GM23338 (cell line): ENCODE measurements around the gene STIM2.

Experiments used
- EZH2 ChIP-seq: fragments of 200-600 bp; sonication (generic); IDR thresholded peaks from one replicate; pipeline ENCODE4 v1.8.0; 2017; ENCODE audit warnings: antibody characterized with exemption, mild to moderate bottlenecking, low read depth; ENCODE audit not compliant: unreplicated experiment
- EZH2phosphoT487 ChIP-seq: fragments of 200-600 bp; sonication (generic); IDR thresholded peaks from one replicate; pipeline ENCODE4 v1.8.1; 2018; ENCODE audit warnings: antibody characterized with exemption; ENCODE audit not compliant: unreplicated experiment
- JUNB ChIP-seq: IDR thresholded peaks from one replicate; pipeline ENCODE4 v1.6.1; 2016; ENCODE audit warnings: antibody characterized with exemption; ENCODE audit not compliant: unreplicated experiment
- NANOG ChIP-seq: IDR thresholded peaks from 2 replicates; pipeline ENCODE4 v1.6.1; 2016; ENCODE audit warnings: antibody characterized with exemption, borderline replicate concordance
- POLR2AphosphoS5 ChIP-seq: IDR thresholded peaks from 2 replicates; pipeline ENCODE4 v1.6.1; 2016; ENCODE audit warnings: antibody characterized with exemption, low read depth
- ZNF331 ChIP-seq: fragments of 250-450 bp; sonication (Bioruptor Pico); IDR thresholded peaks from 2 replicates; pipeline ENCODE4 v1.5.0; 2020; ENCODE audit warnings: low read depth, mild to moderate bottlenecking, moderate library complexity
- TF ChIP-seq, protein P1 (sequence below), 2 experiments: fragments of 200-600 bp in 1 of 2; sonication (generic) in 1 of 2; conservative IDR thresholded peaks; 2 replicates each; pipeline versions ENCODE4 v1.5.1 to v1.6.1; 2016 to 2017; ENCODE audit warnings: antibody characterized with exemption in 2 of 2, low read depth in 2 of 2, mild to moderate bottlenecking in 2 of 2, moderate library complexity in 1 of 2
- TF ChIP-seq, protein P2 (sequence below): IDR thresholded peaks from 2 replicates; pipeline ENCODE4 v1.6.1; 2016; ENCODE audit warnings: antibody characterized with exemption
- TF ChIP-seq, protein P3 (sequence below): IDR thresholded peaks from one replicate; pipeline ENCODE4 v1.6.1; 2018; ENCODE audit warnings: antibody characterized with exemption; ENCODE audit not compliant: unreplicated experiment

DNA sequence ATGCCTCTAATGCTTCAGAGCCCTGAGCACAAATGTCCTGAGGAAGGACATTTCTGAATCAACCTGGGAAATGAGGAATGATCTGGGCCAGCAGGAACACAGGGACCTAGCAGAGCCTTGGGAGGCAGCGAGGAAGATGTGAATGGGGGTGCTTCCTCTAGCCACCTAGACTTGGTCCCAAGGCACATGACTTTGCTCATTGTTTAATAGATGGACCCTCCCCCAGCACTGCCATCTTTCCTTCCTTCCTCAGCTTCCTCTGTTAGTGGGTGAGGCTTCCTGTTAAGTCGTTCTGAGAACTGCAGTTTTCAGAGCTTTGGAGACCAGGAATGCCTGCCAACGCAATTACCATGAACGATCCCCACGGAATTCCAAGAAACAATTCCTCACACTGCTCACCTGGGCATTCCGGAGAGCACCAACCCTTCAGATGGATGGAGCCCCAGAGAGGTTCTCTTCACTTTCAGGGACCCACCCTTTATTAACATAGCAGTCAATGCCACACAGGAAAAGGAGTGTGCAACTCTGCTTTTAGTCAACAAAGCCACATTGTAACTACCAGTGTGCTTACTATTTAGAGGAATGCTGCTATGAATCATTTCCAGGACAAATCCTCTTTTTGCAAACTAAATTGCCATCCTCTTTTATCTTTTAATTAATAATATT lies 48.5 kb upstream of the STIM2 start:
- TF ChIP-seq EZH2phosphoT487 (no peak), ZNF331 (CRISPR knock-in tag) (no peak), POLR2AphosphoS5 (no peak), NANOG (no peak), EZH2 (no peak), JUNB (no peak)
- TF ChIP-seq, protein P1, sequence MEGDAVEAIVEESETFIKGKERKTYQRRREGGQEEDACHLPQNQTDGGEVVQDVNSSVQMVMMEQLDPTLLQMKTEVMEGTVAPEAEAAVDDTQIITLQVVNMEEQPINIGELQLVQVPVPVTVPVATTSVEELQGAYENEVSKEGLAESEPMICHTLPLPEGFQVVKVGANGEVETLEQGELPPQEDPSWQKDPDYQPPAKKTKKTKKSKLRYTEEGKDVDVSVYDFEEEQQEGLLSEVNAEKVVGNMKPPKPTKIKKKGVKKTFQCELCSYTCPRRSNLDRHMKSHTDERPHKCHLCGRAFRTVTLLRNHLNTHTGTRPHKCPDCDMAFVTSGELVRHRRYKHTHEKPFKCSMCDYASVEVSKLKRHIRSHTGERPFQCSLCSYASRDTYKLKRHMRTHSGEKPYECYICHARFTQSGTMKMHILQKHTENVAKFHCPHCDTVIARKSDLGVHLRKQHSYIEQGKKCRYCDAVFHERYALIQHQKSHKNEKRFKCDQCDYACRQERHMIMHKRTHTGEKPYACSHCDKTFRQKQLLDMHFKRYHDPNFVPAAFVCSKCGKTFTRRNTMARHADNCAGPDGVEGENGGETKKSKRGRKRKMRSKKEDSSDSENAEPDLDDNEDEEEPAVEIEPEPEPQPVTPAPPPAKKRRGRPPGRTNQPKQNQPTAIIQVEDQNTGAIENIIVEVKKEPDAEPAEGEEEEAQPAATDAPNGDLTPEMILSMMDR (conservative IDR thresholded peaks at IDR 0.05; ENCODE audit: low read depth in 2 of 2): no peak
- TF ChIP-seq, protein P2, sequence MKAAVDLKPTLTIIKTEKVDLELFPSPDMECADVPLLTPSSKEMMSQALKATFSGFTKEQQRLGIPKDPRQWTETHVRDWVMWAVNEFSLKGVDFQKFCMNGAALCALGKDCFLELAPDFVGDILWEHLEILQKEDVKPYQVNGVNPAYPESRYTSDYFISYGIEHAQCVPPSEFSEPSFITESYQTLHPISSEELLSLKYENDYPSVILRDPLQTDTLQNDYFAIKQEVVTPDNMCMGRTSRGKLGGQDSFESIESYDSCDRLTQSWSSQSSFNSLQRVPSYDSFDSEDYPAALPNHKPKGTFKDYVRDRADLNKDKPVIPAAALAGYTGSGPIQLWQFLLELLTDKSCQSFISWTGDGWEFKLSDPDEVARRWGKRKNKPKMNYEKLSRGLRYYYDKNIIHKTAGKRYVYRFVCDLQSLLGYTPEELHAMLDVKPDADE: no peak
- TF ChIP-seq, protein P3, sequence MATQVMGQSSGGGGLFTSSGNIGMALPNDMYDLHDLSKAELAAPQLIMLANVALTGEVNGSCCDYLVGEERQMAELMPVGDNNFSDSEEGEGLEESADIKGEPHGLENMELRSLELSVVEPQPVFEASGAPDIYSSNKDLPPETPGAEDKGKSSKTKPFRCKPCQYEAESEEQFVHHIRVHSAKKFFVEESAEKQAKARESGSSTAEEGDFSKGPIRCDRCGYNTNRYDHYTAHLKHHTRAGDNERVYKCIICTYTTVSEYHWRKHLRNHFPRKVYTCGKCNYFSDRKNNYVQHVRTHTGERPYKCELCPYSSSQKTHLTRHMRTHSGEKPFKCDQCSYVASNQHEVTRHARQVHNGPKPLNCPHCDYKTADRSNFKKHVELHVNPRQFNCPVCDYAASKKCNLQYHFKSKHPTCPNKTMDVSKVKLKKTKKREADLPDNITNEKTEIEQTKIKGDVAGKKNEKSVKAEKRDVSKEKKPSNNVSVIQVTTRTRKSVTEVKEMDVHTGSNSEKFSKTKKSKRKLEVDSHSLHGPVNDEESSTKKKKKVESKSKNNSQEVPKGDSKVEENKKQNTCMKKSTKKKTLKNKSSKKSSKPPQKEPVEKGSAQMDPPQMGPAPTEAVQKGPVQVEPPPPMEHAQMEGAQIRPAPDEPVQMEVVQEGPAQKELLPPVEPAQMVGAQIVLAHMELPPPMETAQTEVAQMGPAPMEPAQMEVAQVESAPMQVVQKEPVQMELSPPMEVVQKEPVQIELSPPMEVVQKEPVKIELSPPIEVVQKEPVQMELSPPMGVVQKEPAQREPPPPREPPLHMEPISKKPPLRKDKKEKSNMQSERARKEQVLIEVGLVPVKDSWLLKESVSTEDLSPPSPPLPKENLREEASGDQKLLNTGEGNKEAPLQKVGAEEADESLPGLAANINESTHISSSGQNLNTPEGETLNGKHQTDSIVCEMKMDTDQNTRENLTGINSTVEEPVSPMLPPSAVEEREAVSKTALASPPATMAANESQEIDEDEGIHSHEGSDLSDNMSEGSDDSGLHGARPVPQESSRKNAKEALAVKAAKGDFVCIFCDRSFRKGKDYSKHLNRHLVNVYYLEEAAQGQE: no peak
